ENCODE measurements around the gene CIITA.
"Not testable (repeated sequence)": the region's sequence is repeated elsewhere in the genome, so short reads cannot be mapped to it uniquely, and the experiment has no call there.

The CIITA gene

DNA sequence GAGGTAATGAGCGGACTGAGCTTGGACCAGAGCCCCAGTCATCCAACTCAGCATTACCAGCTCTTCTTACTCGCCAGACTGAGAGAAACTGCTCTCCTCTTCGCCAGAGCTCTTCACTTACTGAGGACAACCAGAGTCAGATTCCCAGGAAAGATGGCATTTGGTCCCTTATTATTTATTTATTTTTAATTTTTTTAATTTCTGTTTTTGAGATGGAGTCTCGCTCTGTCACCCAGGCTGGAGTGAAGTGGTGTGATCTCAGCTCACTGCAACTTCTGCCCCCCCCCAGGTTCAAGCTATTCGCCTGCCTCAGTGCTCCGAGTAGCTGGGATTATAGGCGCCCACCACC is 42.0 kb downstream of the CIITA start:
- no peak for DNase-seq (ENCODE audit: low read depth, low spot score)

DNA sequence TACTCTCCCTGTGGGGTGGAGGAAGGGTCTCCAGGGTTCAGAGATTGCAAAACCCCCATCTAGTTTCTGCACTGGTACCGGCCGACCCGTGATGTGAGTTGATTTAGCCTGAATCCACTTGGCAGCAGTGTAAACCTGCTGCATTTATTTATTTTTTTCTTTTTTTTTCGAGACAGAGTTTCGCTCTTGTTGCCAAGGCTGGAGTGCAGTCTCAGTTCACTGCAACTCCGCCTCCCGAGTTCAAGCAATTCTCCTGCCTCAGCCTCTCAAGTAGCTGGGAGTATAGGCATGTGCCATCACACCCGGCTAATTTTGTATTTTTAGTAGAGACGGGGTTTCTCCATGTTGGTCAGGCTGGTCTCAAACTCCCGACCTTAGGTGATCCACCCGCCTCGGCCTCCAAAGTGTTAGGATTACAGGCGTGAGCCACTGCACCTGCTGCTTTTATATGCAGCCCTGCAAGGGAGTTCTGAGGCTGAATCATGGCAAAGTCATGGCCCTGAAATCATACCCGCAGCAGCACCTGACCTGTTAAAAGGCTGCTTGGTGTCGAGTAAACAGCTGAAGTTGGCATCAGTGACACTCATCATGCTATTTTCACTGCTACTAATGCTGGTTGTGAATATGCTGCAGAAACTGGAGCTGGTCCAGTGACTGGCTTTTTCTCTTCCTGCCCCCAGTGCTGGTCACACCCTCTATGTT is 43.9 kb downstream of the CIITA start:
- DNase-seq (ENCODE audit: low read depth, low spot score): no peak

DNA sequence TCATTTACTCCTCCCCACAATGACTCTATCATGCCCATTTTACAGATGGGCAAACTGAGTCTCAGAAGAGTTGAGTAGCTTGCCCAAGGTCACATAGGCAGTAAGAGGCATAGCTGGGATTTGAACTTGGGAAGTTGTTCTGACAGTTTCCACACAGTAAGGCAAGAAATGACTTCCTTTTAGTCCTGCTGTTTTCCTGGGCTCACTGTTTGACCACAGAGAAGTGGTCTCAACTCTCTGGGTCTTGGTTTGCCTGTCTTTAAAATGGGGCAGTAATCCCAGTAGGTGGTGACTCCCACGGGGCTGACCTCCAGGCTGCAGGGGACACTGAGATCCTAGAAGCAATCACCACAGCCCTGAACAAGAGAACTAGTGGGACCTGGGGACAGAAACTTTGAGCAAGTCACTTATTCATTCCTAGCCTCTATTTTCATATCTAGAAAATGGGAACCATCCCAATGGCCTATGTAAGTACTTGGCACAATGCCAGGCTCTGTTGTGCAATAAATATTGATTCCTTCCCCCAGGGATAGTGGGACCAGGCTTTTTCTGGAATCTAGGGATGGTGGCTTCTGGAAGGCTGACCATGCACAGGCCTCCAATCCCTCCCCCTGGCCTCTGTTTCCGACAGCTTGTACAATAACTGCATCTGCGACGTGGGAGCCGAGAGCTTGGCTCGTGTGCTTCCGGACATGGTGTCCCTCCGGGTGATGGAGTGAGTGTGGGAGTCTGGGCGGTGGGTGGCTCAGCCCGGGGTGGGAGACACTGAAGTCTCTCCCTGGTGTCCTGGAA is 44.7 kb downstream of the CIITA start:
- no peak for DNase-seq (ENCODE audit: low read depth, low spot score)

DNA sequence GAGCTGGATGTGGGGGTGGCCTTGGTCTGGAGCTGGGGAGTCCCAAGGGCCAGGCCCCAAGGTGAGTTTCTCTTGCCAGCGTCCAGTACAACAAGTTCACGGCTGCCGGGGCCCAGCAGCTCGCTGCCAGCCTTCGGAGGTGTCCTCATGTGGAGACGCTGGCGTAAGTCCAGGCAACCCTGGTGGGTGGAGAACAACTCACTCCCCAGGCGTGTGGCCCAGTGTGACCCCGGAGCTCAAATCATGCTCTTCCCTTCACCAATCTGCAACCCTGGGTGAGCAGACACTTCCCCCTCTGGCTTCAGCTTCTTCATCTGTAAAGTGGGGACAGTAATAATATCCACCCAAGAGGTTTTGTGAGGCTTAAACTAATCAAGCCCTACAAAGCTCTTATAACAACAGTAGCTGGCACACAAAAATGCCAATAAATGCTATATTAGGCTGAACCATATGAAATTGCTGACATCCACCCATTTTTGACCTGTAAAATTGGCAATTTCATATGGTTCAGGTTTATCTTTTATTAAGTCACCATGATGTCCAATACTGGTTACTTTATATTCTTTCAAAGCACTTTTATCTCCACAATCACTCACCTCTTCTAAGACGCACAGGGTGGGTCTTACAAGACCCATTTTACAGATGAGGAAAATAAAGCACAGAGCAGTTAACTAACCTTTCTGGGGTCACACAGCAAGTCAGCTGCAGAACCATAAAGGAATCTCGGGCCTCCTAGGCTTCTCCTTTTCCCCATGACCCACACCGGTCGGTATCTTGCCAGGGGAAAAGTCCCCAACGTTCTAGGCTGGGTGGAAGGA is 45.5 kb downstream of the CIITA start:
- peak; percentile 45 for DNase-seq (ENCODE audit: low read depth, low spot score)

DNA sequence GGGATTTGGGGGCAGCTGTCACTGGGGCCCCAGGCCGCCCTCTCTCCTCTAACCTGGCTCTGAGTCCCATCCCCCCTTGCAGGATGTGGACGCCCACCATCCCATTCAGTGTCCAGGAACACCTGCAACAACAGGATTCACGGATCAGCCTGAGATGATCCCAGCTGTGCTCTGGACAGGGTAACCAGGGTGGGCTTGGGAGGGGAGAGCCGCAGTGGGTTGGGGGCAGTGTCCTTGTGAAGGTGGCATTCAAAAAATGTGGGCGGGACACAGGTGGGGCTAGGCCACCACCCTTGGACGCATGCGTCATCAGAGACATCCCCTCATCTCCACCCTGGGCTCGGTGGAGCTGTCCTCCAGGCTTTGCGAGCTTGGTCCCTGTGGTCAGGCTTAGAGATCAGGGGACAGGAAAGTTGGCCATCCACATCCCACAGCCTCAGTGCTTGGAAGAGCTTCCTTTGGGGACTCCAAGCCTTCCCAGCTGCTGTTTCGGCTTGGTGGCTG is 46.2 kb downstream of the CIITA start:
- no peak for DNase-seq (ENCODE audit: low read depth, low spot score)

DNA sequence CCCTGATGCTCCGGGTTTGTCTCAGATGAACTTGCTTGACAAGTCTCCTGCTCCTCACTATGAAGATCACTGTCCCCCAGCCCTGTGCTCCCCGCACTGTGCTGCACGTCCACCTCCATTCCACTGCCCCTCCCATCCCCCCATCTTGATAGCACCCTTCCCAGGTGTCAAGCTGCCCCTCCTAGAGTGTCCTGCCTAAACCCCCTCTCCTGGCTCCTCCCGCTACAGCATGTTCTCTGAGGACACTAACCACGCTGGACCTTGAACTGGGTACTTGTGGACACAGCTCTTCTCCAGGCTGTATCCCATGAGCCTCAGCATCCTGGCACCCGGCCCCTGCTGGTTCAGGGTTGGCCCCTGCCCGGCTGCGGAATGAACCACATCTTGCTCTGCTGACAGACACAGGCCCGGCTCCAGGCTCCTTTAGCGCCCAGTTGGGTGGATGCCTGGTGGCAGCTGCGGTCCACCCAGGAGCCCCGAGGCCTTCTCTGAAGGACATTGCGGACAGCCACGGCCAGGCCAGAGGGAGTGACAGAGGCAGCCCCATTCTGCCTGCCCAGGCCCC is 46.7 kb downstream of the CIITA start:
- DNase-seq (ENCODE audit: low read depth, low spot score): no peak

DNA sequence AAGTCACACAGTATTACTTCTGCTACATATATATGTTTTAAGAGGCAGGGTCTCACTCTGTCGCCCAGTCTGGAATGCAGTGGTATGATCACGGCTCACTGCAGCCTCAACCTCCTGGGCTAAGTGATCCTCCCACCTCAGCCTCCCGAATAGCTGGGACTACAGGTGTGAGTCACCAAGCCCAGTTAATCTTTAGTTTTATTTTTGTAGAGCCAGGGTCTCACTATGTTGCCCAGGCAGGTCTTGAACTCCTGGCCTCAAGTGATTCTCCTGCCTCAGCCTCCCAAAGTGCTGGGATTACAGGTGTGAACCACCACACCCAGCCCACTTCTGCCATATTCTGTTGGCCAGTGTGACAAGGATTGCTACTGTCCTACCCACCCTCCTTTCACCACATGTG is 48.3 kb downstream of the CIITA start:
- DNase-seq (ENCODE audit: low read depth, low spot score): not testable (repeated sequence)

DNA sequence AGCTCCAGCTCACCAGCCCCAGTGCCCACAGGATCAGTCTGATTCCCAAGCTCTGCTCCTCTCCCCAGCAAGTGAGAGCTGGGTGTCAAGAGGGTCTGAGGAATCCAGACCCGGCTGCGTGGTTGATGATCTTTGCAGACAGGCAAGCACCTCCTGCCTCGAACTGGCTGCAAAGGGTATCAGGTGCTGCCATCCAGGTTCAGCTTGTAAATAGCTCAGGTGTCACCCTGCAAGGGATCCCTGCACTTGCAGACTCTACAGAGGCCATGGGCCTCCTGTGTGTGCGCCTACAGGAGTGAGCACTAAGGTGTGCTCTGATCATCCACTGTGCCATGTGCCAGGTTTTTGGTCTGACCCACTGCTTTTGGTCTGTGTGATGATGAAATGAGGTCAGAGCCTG is 49.1 kb downstream of the CIITA start:
- DNase-seq (ENCODE audit: low read depth, low spot score): no peak

DNA sequence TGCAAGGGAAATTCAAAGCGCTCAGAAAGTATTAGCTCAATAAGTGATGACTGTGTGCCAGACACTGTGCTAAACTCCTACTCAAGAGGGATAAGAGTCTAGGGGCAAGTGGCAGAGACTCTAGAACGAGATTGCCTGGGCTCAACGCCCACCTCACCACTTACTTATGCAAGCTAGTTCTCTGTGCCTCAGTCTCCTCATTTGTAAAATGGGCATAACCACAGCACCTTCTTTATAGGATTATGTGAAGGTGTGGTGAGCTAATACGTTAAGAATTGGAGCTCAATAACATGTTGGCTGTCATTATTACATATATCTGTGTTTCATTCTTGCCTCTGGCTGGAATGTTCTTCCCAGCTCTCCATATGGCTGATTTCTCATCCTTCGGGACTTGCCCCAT is 49.9 kb downstream of the CIITA start:
- DNase-seq (ENCODE audit: low read depth, low spot score): no peak

DNA sequence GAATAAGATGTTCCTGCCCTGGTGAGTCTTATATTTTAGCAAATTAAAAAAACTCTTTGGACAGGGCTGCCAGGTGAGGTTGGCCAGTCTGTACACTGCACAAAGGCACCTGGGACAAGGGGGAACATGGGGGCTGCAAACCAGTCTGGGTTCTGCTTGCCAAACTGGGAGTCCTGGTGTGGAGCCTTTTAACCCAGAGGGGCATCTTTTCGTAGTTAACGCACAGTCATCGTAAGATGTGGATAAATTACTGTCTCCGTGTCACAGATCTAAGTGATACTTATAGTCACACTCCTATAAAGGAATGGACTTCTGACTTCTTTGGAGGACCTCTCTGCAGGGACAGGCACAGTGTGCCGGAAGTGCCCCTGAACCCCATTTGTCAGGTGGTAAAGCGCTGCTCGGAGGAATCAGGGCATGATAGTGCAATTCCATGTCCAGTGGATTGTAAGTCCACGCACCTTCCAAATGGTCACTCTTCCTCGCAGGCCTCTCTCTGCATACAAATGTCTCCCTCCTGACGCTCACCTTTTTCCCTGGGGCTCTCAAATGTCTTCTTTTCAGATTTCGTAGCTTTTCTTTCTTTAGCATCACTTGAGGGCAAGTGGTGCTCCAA is 50.6 kb downstream of the CIITA start:
- DNase-seq (ENCODE audit: low read depth, low spot score): no peak

DNA sequence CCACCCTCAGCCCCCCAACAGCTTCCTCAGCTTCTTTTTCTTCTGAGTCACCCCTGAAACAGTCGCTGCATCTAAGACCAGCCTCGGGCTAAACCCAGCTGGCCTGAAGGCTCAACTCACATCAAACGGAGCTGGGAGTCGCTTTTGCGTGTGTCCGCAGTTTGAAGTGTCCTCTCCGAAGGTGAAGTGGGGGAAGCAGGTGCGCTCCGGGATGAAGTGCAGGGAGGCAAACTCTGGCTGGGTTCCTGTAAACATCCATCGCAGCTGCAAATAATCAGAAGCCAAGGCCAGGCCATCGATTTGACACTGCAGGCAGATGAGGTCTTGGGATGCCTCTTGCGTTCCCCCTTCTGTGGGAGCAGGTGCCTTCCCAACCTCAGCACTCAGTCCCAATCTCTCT is 52.1 kb downstream of the CIITA start:
- DNase-seq (ENCODE audit: low read depth, low spot score): not testable (repeated sequence)

DNA sequence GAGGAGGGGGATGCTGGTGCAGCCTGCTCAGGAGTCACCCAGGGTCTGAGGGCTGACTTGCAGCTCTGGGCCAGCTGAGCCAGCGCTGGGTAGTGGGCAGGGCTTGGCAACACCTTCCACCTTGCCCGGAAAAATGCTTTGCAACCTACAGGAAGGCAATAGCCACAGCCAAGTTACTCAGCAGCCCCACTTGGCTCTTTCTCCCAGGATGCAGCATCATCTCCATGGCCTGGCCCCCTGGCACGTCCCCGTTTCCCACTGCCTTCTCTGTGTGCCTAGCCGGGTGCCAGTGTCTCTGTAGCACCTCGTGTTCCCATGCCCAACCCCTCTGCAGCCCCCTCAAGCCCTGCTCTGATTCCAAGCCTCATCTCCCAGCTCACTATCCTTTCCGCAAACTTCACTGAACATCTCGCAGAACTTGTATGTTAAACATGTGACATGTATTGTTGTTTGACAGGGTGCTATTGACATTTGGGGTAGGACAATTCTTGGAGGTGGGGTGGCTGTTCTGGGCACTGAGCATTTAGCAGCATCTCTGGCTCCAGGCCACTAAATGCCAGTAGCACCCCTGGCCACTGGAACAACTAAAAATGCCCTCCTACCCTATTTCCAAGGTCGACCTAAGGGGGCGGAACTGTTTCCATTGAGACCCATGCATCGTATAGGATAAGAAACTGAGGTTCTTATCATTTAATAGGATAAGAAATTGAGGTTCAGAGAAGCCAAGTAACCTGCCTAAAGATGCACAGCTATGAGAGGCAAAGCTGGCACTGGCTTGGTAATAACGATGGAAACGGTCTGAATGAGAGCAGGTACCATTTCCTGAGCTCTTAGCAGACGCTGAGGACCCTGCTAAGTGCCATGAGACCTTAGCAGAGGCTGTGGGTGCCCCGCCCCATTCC is 53.1 kb downstream of the CIITA start:
- peak; percentile 80 for DNase-seq (ENCODE audit: low read depth, low spot score)

DNA sequence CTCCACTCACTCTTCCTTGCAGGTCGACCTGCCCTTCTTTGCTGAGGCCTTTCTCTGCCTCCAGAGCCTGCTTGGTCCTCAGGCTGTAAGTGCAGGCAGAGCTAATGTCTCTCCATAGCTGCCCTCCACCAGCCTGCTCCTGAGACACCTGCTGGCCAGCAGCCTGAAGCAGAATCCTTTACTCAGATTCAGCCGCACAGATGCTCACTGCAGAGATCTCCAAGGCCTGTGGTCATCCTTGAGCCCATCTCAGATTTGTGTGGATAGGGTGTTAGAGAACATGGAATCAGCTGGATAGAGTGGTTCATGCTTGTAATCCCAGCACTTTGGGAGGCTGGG is 53.7 kb downstream of the CIITA start:
- no peak for DNase-seq (ENCODE audit: low read depth, low spot score)

DNA sequence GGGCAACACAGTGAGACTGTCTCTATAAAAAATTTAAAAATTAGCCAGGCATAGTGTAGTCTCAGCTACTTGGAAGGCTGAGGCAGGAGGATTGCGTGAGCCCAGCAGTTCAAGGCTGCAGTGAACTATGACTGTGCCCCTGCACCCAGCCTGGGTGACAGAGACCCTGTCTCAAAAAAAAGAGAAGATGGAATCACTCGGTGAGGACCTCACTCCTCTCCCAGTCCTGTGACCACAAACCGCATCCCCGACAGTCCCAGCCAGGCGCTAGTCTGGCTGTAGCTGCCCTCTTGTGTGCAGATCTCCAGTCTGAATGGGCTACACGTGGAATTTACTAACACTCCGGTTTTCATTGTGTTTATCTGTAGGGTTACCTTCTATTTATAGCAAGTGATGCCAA is 54.1 kb downstream of the CIITA start:
- DNase-seq (ENCODE audit: low read depth, low spot score): no peak

DNA sequence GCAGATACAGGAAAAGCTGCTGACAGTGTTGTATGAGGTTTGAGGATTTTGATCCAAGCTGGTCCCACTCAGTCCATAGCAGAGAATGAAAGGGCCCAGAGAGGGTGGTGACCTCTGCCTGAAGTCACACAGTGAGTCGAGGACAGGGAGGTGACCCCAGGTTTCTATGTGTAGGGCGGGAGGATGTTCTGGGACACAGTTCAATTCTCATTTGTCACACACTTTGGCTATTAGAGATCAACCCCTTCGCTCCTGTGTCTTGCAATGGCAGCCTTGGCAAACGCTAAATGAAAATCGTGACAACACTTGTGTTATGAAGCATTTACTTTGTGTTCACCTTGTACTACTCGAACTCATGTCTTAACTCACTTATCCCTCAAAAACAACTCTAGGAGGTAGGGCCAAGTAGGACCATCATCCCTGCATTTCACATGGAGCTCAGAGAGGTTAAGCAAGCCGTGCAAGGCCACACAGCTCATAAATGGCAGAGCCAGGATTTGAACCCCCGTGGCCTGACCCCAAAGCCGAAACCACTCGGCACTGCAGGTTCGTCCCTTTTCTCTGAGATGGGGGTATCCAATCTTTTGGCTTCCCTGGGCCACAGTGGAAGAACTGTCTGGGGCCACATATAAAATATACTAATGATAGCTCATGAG is 55.1 kb downstream of the CIITA start:
- DNase-seq (ENCODE audit: low read depth, low spot score): no peak

DNA sequence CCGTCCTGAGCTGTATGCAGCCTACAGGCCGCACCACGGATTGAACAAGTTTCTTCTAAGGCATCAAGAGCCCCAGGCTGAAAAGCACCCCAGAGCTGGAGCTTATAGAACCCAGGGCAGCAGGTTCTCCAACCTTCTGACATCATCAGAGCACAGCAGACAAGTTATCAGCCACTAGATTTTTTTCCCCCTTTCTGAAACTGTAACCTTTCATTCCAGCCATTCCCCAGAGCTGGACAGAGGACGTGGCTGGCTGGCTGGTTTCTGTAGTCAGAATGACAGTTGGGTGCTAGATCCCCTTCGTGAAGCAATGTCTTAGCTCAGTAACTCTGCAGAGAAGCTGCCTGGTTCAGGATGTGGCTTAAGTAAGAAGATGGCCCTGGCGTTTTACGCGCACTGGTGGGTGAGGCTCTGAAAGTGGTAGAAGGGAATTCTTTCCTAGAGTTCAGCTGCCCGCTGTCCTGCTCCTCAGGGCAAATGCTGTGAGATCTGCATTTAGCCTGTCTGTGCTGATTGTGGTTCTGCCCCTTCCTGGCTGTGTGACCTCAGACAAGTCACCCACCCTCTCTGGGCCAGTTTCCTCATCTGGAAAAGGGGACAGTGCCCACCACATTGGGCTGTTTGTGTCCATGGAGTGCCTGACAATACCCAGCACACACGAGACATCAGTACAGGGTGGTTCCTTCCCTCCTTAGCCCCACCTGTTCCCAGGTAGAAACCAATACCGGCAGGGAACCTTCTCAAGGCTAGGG is 56.1 kb downstream of the CIITA start:
- no peak for DNase-seq (ENCODE audit: low read depth, low spot score)

DNA sequence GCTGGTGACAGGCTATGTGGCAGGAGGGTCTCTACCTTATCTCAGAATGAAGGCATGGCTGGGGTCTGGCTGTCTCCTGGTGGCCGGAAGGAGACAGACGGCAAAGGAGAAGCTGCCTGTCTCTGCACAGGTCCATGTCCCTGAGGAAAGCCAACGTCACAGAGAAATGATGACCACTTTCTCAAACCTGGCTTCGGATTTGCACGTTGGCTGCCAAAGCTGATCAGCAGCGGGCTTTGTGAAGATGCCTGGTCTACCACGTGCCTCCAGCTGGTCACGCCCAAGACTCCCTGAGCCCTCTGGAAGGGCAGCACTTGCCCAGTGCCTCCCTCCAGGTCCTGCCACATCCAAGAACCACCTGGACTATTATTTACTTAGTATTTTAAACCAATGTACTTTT is 56.9 kb downstream of the CIITA start:
- DNase-seq (ENCODE audit: low read depth, low spot score): no peak

DNA sequence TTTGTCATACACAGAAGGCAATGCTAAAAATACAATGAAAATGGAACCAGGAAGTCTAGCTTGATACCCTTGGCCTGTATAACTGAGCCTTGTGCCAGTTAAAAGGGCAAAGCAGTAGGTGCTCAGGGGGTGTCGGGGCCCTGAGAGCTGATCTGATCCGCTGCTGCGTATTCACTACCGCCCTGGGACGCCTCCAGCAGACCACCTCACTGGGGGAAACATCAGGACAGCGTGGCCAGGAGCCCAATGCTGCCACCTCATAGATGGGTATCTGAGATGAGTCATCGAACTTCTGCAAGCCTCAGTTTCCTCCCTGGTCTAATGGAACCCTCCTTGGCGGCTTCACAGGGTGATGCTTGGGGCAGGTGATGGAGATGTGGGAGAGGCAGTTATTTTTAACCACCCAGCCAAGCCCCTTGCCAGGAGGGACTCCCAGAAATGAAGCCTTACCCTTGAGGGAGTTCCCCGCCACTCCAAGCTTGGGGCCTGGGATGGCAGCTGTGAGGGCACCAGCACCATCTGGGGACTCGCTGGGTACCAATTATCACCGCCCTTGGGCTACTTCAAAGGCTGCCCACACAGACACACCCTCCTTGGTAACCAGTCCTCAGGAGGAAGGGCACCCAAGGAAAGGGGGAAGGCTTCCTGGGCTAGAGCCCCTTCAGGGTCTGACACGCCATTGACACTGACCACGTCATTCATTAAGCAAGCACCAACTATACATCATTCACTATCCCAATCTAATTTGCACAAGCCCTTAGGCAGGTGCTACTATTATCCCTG is 57.5 kb downstream of the CIITA start:
- DNase-seq (ENCODE audit: low read depth, low spot score): no peak
